Measurements from ENCODE around the gene MRPL20. TPM values are rescaled to one million over a fixed set of nuclear protein-coding genes. Genes with fewer than 3 reads are reported as not detected.
"Not testable (repeated sequence)": the region's sequence is repeated elsewhere in the genome, so short reads cannot be mapped to it uniquely, and the experiment has no call there.

MRPL20 gene
- polyA plus RNA-seq, 1 donor (not counting 4 experiments of a cell fraction or from before 2014, with no cell fraction given): 133 TPM

- dilution Hi-C loops (cut with MboI; ENCODE audit: extremely low pct_ligation_motif_present, low sequenced_read_pairs): no loop called here
- Histone ChIP-seq H3K36me3 (ENCODE audit: control insufficient read depth in 2 of 2, extremely low read depth in 1 of 2, insufficient read depth in 2 of 2, low read length in 2 of 2) (peaks cover 49 to 57% of the 10 kb centered on the region in 2 experiments), H4K20me1 (ENCODE audit: control insufficient read depth, extremely low read depth, insufficient read depth, low read length) (no peaks in the 10 kb centered on the region)
These were observed 19.7 kb downstream of the MRPL20 start for GRCh38 chr1:1387098-1388077.

GRCh38 chr1:1385931-1386330, 21.2 kb downstream of the MRPL20 start:
- H3K36me3 ChIP-seq (ENCODE audit: control insufficient read depth in 2 of 2, extremely low read depth in 1 of 2, insufficient read depth in 2 of 2, low read length in 2 of 2): peaks cover 39 to 54% of the 10 kb centered on the region in 2 experiments
- no peaks in the 10 kb centered on the region for H3K27me3 ChIP-seq (ENCODE audit: control insufficient read depth, extremely low read depth, insufficient read depth, low read length)
- H3K4me3 ChIP-seq (ENCODE audit: control insufficient read depth in 2 of 3, extremely low read depth in 1 of 3, insufficient read depth in 2 of 3, low read depth in 1 of 3, low read length in 3 of 3): no peak overlapping the region
- TF ChIP-seq CTCF (optimal IDR thresholded peaks at IDR 0.05 in 1 of 3, IDR thresholded peaks at IDR 0.05 in 1 of 3, conservative IDR thresholded peaks at IDR 0.05 in 1 of 3; ENCODE audit: extremely low read depth in 1 of 3, insufficient read depth in 2 of 3, low read length in 3 of 3) (no peak), EZH2 (IDR thresholded peaks at IDR 0.05; ENCODE audit: low read length) (no peak)
- no peak overlapping the region for H3K27ac ChIP-seq (ENCODE audit: control insufficient read depth, insufficient read depth, low read length)
- H3K4me1 ChIP-seq (ENCODE audit: control insufficient read depth, extremely low read depth, insufficient read depth, low read length): no peaks in the 10 kb centered on the region
- dilution Hi-C loops (cut with MboI; ENCODE audit: extremely low pct_ligation_motif_present, low sequenced_read_pairs): no loop called here
- H3K9me3 ChIP-seq (ENCODE audit: control insufficient read depth, low read depth, low read length): no peaks in the 10 kb centered on the region
- H2AFZ ChIP-seq (ENCODE audit: control insufficient read depth, low read length): no peak overlapping the region
- DNase-seq (ENCODE audit: low read depth, low spot score) (no peak), FAIRE-seq (no peak)
- no peaks in the 10 kb centered on the region for H3K9me1 ChIP-seq (ENCODE audit: control insufficient read depth, extremely low read depth, insufficient read depth, low read length)
- H3K4me2 ChIP-seq (ENCODE audit: control insufficient read depth, extremely low read depth, insufficient read depth, low read depth, low read length): no peak overlapping the region
- no peaks in the 10 kb centered on the region for H4K20me1 ChIP-seq (ENCODE audit: control insufficient read depth, extremely low read depth, insufficient read depth, low read length)
- H3K9ac ChIP-seq (ENCODE audit: control insufficient read depth, extremely low read depth, insufficient read depth, low read length): no peak overlapping the region
- peaks cover 13% of the 10 kb centered on the region for H3K79me2 ChIP-seq (ENCODE audit: control insufficient read depth, insufficient read depth, low read length)

More at GRCh38 chr1:1387098-1388077, 19.7 kb downstream of the MRPL20 start:
- no peak for TF ChIP-seq CTCF (optimal IDR thresholded peaks at IDR 0.05 in 1 of 3, IDR thresholded peaks at IDR 0.05 in 1 of 3, conservative IDR thresholded peaks at IDR 0.05 in 1 of 3; ENCODE audit: extremely low read depth in 1 of 3, insufficient read depth in 2 of 3, low read length in 3 of 3)
- TF ChIP-seq EZH2 (IDR thresholded peaks at IDR 0.05; ENCODE audit: low read length): no peak
- Histone ChIP-seq H3K27me3 (ENCODE audit: control insufficient read depth, extremely low read depth, insufficient read depth, low read length) (no peaks in the 10 kb centered on the region), H3K9ac (ENCODE audit: control insufficient read depth, extremely low read depth, insufficient read depth, low read length) (no peak overlapping the region), H3K27ac (ENCODE audit: control insufficient read depth, insufficient read depth, low read length) (no peak overlapping the region), H3K4me1 (ENCODE audit: control insufficient read depth, extremely low read depth, insufficient read depth, low read length) (no peaks in the 10 kb centered on the region), H3K4me3 (ENCODE audit: control insufficient read depth in 2 of 3, extremely low read depth in 1 of 3, insufficient read depth in 2 of 3, low read depth in 1 of 3, low read length in 3 of 3) (no peak overlapping the region), H2AFZ (ENCODE audit: control insufficient read depth, low read length) (no peak overlapping the region), H3K9me1 (ENCODE audit: control insufficient read depth, extremely low read depth, insufficient read depth, low read length) (no peaks in the 10 kb centered on the region), H3K9me3 (ENCODE audit: control insufficient read depth, low read depth, low read length) (no peaks in the 10 kb centered on the region), H3K79me2 (ENCODE audit: control insufficient read depth, insufficient read depth, low read length) (peaks cover 13% of the 10 kb centered on the region), H3K4me2 (ENCODE audit: control insufficient read depth, extremely low read depth, insufficient read depth, low read depth, low read length) (no peak overlapping the region)
- FAIRE-seq (no peak), DNase-seq (ENCODE audit: low read depth, low spot score) (no peak)

DNA sequence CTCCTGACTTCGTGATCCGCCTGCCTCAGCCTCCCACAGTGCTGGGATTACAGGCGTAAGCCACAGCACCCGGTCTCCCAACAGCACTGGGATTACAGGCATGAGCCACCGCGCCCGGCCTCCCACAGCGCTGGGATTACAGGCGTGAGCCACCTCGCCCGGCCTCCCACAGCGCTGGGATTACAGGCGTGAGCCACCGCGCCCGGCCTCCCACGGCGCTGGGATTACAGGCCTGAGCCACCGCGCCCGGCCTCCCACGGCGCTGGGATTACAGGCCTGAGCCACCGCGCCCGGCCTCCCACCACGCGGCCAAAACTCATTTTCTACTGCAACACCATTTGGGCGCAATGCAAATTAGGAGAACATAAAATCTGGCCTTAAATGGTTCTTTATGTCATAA, 21.8 kb downstream of the MRPL20 start:
- H2AFZ ChIP-seq (ENCODE audit: control insufficient read depth, low read length); FAIRE-seq; H3K4me2 ChIP-seq (ENCODE audit: control insufficient read depth, extremely low read depth, insufficient read depth, low read depth, low read length); H3K27me3 ChIP-seq (ENCODE audit: control insufficient read depth, extremely low read depth, insufficient read depth, low read length); H3K4me3 ChIP-seq (ENCODE audit: control insufficient read depth in 2 of 3, extremely low read depth in 1 of 3, insufficient read depth in 2 of 3, low read depth in 1 of 3, low read length in 3 of 3); H4K20me1 ChIP-seq (ENCODE audit: control insufficient read depth, extremely low read depth, insufficient read depth, low read length); H3K27ac ChIP-seq (ENCODE audit: control insufficient read depth, insufficient read depth, low read length); H3K4me1 ChIP-seq (ENCODE audit: control insufficient read depth, extremely low read depth, insufficient read depth, low read length); dilution Hi-C loops (cut with MboI; ENCODE audit: extremely low pct_ligation_motif_present, low sequenced_read_pairs); DNase-seq (ENCODE audit: low read depth, low spot score); H3K9me1 ChIP-seq (ENCODE audit: control insufficient read depth, extremely low read depth, insufficient read depth, low read length); H3K9ac ChIP-seq (ENCODE audit: control insufficient read depth, extremely low read depth, insufficient read depth, low read length); H3K9me3 ChIP-seq (ENCODE audit: control insufficient read depth, low read depth, low read length): not testable (repeated sequence)
- H3K36me3 ChIP-seq (ENCODE audit: control insufficient read depth in 2 of 2, extremely low read depth in 1 of 2, insufficient read depth in 2 of 2, low read length in 2 of 2): peaks cover 34 to 52% of the 10 kb centered on the region in 2 experiments
- H3K79me2 ChIP-seq (ENCODE audit: control insufficient read depth, insufficient read depth, low read length): peaks cover 13% of the 10 kb centered on the region

All from keratinocyte (primary cell).